Right renal cortex interstitium (tissue), 3 donors: ENCODE results near the gene RAB43. TPM values are rescaled to one million over a fixed set of nuclear protein-coding genes. Genes with fewer than 3 reads are reported as not detected.

Experiments used
- DNase-seq, 3 donors: peaks; one replicate each; pipeline ENCODE4 v3.0.0-alpha.2; 2013; ENCODE audit warnings: low read depth in 3 of 3, low spot score in 2 of 3
- polyA plus RNA-seq, 3 donors: library from polyadenylated mRNA; unstranded; fragments of 120-200 nt; gene quantifications; one replicate each; pipeline ENCODE4 v1.2.1, GENCODE V29; 2013; ENCODE audit not compliant: insufficient read length in 3 of 3

RAB43 gene
- polyA plus RNA-seq, 3 donors, result 4.0 to 5.6 (median 5.3) TPM

DNA sequence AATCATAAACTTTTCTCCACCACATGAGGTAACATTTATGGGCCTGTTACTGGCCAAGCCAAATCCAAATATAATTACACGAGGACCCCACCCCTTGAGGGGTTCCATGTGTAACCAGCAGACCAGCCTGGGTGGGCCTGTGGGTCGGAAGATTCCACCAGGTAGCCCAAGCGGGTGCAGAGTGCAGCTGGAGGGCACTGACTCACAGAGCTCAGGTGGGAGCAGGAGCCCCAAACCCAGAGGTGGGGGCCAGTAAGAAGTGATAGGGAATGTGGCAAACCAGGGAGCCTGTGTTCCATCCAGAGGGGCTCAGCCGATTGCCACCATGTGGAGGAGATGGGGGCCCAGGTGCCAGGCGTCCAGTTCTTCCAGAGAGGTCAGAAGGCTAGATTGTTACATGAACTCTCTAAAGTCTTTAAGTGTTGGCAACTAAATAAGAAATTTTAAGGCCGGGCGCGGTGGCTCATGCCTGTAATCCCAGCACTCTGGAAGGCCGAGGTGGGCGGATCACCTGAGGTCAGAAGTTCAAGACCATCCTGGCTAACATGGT lies 58.4 kb downstream of the RAB43 start:
- DNase-seq, result no peak

GRCh38 chr3:129061888-129062834 lies 59.4 kb downstream of the RAB43 start:
- no peak for DNase-seq

DNA sequence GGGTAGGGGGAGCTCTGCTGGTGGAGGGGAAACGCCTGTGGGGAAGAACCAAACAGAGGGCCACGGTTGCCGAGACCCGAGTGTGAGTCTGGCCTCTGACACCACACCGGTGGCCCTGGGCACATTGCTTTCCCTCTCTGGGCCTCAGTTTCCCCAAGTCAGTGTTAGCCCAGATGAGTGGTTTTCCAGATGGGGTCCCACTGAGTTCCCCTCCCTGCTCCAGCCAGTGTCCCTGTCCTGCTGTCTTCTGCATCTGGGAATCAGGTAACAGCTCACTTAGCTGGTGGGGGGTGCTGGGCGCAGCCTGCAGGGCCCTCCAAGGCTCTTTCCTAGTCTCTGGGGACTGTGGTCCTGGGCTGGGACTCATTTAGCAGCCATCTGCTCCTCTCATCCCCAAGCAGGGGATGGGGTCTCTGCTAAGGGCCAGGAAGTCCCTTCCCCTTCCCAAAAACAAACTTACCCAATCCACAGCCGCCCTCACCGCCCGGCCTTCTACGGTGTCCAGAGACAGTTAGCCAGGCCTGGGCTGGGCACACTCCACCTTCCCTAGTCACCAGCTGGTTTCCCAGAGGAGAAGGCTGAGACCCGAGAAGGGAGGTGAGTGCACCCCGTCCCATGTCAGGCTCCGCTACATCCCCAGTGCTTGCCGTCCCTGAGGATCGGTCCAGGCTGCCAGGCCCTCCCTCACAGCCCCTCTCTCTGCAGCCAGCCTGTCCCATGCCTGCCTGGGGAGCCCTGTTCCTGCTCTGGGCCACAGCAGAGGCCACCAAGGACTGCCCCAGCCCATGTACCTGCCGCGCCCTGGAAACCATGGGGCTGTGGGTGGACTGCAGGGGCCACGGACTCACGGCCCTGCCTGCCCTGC lies 60.3 kb downstream of the RAB43 start:
- no peak for DNase-seq

- DNase-seq, result no peak
Observed at GRCh38 chr3:129060276-129061022, 61.2 kb downstream of the RAB43 start, which contains the start of gene GP9. GP9 (plus strand) TSS chr3:129060779; CDS start chr3:129061740, 961 bp downstream.

GRCh38 chr3:129059311-129059958 lies 62.2 kb downstream of the RAB43 start:
- no peak for DNase-seq

GRCh38 chr3:129058441-129059200 lies 63.0 kb downstream of the RAB43 start:
- DNase-seq, result no peak

DNA sequence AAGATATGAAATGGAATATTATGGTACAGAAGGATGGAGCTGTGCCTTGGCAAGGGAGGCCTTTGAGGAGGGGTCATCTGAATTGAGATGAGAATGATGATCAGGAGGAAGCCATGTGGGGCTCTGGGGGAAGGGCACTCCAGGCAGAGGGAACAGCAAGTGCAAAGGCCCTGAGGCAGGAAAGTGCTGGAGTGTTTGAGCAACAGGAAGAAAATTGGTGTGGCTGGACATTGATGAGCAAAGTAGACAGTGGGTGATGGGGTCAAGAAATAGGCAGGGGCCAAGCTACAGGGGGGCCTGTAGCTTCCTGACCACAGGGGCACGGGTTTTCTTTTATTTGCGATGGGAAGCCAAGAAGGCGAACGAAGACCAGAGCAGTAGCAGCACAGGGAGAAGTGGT lies 64.4 kb downstream of the RAB43 start:
- no peak for DNase-seq

GRCh38 chr3:129056451-129057173 lies 65.0 kb downstream of the RAB43 start:
- DNase-seq, result no peak

DNA sequence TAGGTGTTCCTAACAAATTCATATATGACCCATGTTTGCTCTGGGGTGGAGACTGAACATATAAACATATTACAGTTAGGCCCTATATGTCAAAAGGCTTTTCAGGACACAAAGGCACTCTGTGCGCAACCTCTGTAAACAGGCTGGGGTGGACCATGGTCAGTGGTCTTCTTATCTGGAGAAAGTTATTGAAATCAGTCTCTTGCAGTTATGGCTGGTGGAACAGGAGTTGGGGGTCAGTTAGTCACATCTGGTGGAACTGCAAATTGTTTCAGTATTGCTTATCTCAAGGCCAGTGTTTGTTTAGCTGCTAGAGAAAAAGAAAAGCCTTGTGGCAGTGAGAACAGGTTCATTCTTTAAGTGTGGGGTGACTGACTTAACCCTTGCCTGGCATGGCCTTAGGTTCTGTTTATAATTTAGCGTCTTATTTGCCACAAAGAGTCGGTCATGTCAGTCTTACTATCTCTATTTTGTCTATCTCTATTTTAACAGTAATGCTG lies 66.9 kb downstream of the RAB43 start:
- DNase-seq, result no peak

DNA sequence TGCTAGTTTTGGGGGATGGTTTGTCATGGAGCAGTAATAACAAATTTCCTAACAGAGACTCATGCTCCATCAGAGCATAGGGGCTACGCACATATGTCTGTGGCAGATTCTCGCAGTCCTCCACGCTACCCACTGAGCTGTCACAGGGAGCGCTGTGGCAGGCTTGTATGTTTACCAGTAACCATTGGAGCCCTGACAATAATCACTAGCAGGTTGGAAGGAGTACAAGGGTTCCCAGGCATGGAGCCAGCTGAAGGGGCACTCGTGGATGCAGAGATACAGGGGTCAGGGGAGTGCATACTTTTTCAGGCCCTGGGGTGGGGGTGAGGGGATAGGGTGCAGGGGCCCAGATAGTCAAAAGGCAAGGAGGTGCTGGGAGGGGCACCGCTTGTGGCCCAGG lies 68.9 kb downstream of the RAB43 start:
- DNase-seq, result no peak

DNA sequence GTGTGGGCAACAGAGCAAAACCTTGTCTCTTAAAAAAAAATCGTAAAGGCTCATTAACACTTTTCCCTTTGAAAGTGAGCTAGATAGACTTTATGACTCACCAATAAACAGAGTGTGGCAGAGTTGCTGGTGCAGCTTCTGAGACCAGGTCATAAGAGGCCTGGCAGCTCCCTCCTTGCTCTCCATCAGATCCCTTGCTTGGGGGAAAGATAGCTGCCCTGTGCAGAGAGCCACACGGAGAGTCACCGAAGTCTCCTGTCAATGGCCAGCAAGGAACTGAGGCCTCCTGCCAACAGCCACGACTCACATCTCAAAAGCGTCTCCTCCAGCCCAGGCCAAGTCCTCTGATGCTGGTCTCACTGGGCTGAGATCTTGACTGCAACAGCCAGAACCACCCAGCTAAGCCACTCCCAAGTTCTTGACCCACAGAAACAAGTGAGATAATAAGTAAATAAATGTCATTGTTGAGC lies 69.7 kb downstream of the RAB43 start:
- DNase-seq, result no peak

GRCh38 chr3:129050556-129051295 lies 70.9 kb downstream of the RAB43 start:
- DNase-seq, result no peak

GRCh38 chr3:129047553-129047839 lies 74.1 kb downstream of the RAB43 start:
- DNase-seq, result no peak

DNA sequence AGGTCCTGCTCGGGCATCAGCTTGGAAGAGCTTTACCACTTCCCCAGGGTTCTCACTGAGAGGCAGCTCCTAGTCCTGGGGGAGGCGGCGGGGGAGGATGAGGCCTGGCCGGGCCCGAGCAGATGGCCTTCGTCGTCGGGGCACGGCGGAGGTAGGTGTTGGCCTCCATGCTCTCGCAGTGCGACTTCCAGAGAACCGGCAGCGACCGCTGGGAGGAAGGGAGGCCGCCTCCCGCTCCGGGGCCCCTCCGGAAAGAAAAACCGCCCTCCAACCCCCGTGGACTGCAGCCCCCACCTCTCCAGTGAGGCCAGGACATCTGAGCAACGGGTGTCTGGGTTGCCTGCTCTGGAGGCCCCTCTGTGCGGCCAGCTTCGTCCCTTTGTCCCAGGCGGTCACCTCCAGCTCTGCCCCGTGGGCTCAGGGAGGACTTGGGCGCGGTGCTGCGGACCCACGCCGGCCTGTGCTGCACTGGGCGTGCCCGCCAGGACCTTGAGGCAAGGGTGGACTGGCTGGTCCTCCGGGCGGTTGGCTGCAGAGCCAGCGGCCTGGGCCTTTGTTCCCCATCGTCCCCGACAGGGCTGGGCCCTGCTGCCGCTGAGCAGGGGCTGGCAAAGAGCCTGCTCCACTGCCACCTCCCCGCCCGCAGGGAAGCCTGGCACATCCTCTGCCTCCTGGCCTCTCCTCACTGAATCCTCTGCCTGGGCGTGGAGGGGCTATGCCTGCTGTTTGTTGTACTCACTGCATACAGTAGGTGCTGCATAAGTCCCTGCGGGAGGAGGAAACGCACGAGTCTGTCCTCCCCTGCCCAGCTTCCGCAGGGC lies 74.7 kb downstream of the RAB43 start:
- no peak for DNase-seq

GRCh38 chr3:129046037-129046731 lies 75.4 kb downstream of the RAB43 start:
- DNase-seq, result no peak

DNA sequence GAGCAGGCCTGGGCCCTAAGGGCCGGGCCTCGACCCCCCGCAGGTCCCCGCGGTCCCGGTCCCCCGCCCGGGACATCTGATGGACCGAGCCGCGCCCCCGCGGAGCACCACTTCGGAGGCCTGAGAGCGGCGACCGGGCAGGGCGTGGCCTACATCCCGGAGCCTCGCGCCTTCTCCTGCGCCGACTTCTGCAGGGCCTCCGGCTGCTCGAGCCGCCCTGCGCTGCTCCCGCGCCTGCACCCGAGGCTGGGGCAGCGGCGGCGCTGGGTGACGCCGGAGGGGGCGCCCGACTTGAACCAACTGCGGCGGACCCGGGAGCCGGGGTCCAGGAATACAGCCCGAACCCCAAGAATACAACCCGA lies 75.9 kb downstream of the RAB43 start:
- no peak for DNase-seq
